ENCODE results near the gene NISCH.

The NISCH gene

DNA sequence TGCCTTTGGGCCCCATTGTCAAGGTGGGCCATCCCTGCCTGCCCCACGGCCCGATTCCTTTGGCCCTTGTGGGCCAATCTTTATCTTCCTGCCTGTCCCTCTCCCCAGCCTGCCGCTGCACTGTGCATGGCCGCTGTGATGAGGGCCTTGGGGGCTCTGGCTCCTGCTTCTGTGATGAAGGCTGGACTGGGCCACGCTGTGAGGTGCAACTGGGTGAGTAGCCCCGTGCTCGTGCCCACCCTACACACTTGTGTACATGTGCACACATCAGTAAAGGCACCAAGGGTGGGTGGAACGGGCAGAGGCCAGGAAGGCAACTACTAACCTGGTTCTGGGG lies 66.1 kb downstream of the NISCH start:
- no peak for DNase-seq (ENCODE audit: low spot score)
- TF ChIP-seq, protein P1, sequence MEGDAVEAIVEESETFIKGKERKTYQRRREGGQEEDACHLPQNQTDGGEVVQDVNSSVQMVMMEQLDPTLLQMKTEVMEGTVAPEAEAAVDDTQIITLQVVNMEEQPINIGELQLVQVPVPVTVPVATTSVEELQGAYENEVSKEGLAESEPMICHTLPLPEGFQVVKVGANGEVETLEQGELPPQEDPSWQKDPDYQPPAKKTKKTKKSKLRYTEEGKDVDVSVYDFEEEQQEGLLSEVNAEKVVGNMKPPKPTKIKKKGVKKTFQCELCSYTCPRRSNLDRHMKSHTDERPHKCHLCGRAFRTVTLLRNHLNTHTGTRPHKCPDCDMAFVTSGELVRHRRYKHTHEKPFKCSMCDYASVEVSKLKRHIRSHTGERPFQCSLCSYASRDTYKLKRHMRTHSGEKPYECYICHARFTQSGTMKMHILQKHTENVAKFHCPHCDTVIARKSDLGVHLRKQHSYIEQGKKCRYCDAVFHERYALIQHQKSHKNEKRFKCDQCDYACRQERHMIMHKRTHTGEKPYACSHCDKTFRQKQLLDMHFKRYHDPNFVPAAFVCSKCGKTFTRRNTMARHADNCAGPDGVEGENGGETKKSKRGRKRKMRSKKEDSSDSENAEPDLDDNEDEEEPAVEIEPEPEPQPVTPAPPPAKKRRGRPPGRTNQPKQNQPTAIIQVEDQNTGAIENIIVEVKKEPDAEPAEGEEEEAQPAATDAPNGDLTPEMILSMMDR (IDR thresholded peaks at IDR 0.05; ENCODE audit: borderline replicate concordance, control extremely low read depth, extremely low read depth, insufficient read depth, missing control alignments) = no peak
- in situ Hi-C loops (cut with MboI; ENCODE audit: low sequenced_read_pairs, unreplicated experiment) = no loop called here

DNA sequence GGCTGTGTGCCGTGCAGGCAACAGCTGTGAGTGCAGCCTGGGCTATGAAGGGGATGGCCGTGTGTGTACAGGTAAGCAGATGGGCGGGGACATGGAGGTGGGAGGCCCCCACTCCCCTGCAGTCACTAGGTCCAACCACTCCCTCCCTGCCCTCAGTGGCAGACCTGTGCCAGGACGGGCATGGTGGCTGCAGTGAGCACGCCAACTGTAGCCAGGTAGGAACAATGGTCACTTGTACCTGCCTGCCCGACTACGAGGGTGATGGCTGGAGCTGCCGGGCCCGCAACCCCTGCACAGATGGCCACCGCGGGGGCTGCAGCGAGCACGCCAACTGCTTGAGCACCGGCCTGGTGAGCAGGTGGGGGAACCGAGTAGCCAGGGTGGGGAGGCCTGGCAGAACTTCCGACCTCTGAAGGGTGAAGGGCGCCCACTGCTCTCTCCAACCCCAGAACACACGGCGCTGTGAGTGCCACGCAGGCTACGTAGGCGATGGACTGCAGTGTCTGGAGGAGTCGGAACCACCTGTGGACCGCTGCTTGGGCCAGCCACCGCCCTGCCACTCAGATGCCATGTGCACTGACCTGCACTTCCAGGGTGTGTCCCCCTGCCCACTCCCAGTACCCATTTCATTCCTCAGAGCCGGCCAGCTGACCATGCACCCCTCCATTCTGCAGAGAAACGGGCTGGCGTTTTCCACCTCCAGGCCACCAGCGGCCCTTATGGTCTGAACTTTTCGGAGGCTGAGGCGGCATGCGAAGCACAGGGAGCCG lies 66.7 kb downstream of the NISCH start:
- no peak for DNase-seq (ENCODE audit: low spot score)
- TF ChIP-seq, protein P1 (IDR thresholded peaks at IDR 0.05; ENCODE audit: borderline replicate concordance, control extremely low read depth, extremely low read depth, insufficient read depth, missing control alignments) = no peak
- in situ Hi-C loops (cut with MboI; ENCODE audit: low sequenced_read_pairs, unreplicated experiment) = no loop called here

DNA sequence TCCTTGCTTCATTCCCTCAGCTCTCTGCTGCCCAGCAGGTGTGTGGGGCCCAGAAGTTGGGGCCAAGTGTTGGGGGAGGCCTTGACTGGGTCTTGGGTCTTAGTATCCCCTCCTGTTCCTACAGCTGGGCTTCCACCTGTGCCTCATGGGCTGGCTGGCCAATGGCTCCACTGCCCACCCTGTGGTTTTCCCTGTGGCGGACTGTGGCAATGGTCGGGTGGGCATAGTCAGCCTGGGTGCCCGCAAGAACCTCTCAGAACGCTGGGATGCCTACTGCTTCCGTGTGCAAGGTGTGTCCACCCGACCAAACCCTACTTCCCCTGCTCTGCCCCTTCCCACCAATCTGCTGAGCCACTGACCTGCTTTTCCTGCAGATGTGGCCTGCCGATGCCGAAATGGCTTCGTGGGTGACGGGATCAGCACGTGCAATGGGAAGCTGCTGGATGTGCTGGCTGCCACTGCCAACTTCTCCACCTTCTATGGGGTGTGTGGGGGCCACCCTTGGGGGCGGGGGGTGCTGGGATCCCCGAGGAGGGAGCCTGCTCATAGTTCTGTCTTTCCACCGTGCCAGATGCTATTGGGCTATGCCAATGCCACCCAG lies 67.3 kb downstream of the NISCH start:
- in situ Hi-C loops (cut with MboI; ENCODE audit: low sequenced_read_pairs, unreplicated experiment) = no loop called here
- no peak for DNase-seq (ENCODE audit: low spot score)
- TF ChIP-seq, protein P1 (IDR thresholded peaks at IDR 0.05; ENCODE audit: borderline replicate concordance, control extremely low read depth, extremely low read depth, insufficient read depth, missing control alignments) = no peak

DNA sequence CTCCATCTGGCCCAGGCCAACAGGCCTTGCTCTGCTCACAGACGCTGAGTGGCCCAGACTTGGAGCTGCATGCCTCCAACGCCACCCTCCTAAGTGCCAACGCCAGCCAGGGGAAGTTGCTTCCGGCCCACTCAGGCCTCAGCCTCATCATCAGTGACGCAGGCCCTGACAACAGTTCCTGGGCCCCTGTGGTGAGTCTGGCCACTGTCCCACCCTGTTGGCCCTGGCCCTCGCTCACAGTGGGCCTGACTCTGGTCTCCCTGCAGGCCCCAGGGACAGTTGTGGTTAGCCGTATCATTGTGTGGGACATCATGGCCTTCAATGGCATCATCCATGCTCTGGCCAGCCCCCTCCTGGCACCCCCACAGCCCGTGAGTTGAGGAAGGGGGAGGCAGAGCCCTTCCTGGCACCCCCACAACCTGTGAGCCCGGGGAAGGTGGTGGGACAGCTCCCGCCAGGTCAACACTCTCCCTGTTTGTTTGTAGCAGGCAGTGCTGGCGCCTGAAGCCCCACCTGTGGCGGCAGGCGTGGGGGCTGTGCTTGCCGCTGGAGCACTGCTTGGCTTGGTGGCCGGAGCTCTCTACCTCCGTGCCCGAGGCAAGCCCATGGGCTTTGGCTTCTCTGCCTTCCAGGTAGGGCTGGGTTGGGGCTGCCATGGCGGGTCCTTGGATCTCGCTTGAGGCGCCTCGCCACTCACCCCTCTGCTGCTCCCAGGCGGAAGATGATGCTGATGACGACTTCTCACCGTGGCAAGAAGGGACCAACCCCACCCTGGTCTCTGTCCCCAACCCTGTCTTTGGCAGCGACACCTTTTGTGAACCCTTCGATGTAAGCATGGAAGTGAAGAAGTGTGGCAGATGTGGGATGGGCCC lies 68.2 kb downstream of the NISCH start:
- TF ChIP-seq, protein P1 (IDR thresholded peaks at IDR 0.05; ENCODE audit: borderline replicate concordance, control extremely low read depth, extremely low read depth, insufficient read depth, missing control alignments) = no peak
- in situ Hi-C loops (cut with MboI; ENCODE audit: low sequenced_read_pairs, unreplicated experiment) = no loop called here
- no peak for DNase-seq (ENCODE audit: low spot score)

DNA sequence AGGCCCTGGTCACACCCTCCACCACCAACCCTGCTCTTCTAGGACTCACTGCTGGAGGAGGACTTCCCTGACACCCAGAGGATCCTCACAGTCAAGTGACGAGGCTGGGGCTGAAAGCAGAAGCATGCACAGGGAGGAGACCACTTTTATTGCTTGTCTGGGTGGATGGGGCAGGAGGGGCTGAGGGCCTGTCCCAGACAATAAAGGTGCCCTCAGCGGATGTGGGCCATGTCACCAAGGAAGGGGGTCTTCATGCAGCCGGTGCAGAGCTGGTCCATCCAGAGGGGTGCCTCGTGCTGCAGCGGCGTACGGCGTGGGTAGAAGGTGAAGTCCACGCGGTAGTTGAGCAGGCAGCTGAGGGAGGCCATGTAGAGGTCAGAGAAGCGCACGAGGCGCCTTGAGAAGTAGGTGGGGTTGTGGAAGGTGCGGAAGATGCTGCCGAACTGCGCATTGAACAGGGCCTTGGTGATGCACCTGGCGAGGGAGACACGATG lies 68.9 kb downstream of the NISCH start:
- TF ChIP-seq, protein P1 (IDR thresholded peaks at IDR 0.05; ENCODE audit: borderline replicate concordance, control extremely low read depth, extremely low read depth, insufficient read depth, missing control alignments) = no peak

More for the DNA sequence above, 68.9 kb downstream of the NISCH start:
- in situ Hi-C loops (cut with MboI; ENCODE audit: low sequenced_read_pairs, unreplicated experiment) = no loop called here
- DNase-seq (ENCODE audit: low spot score) = no peak
